Measurements from ENCODE around the gene PRKAG1.

DNA sequence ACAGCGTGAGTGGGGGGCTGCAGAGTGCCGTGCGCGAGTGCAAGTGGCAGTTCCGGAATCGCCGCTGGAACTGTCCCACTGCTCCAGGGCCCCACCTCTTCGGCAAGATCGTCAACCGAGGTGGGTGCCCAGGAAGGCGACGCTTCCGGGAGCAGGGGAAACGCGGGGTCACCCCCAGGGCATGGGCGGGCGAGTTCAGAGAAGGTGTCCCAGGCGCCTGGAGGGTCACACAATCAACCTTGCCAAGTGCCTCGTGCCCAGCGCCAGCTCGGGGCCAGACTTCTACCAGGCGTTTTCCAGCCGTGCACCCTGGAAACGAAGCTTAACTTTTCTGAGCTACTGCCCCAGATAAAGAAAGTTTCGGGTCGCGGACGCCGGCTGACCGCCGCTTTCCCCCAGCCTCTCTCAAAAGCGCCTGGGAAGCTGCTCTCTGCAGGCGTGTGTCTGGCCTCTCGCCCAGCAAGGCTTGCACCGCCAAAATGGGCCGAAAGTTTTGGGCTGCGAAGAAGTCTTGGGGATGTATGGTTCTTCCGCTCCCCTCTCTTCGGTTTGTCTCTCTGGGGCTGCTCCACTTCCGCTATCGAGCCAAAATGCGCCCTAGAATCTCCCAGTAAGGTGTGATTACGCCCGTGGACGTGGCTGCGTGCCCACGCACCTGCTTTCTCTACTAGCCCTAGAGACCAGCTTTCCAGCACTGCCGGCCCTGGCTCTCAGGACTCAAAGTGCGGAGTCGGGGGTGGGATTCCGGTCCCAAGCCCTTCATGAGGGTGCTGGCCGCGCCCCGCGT is 38.8 kb downstream of the PRKAG1 start:
- TF ChIP-seq GATA2 (IDR thresholded peaks at IDR 0.05; ENCODE audit: low read depth, low read length): no peak
- no peak for TF ChIP-seq GATA3 (IDR thresholded peaks at IDR 0.05; ENCODE audit: low read depth, low read length)

Data from SH-SY5Y (cell line).